Smooth muscle cell (in vitro differentiated cells): ENCODE measurements around the gene KDM4D. TPM values are rescaled to one million over a fixed set of nuclear protein-coding genes. Genes with fewer than 3 reads are reported as not detected.

ENCODE experiments used
- DNase-seq: peaks from one replicate; lab custom pipeline; 2025; ENCODE audit not compliant: unreplicated experiment; lab: John Stamatoyannopoulos, UW
- H2AFZ ChIP-seq: fragments of 200-600 bp; sonication (generic); 2 replicates; pipeline ENCODE4 v1.6.0; 2016; ENCODE audit warnings: antibody characterized with exemption, low read depth, mild to moderate bottlenecking
- H3F3A ChIP-seq: fragments of 200-600 bp; sonication (generic); 2 replicates; pipeline ENCODE4 v1.6.0; 2017; ENCODE audit warnings: antibody characterized with exemption, low read depth
- H3K27ac ChIP-seq: fragments of 200-600 bp; sonication (generic); 2 replicates; pipeline ENCODE4 v1.5.1; 2016; ENCODE audit warnings: low read depth, mild to moderate bottlenecking
- H3K27me3 ChIP-seq: fragments of 200-600 bp; sonication (generic); 2 replicates; pipeline ENCODE4 v1.6.1; 2016; ENCODE audit warnings: low read depth, mild to moderate bottlenecking
- H3K36me3 ChIP-seq: fragments of 200-600 bp; sonication (generic); 2 replicates; pipeline ENCODE4 v1.5.1; 2016; ENCODE audit warnings: low read depth
- H3K4me1 ChIP-seq: fragments of 200-600 bp; sonication (generic); 2 replicates; pipeline ENCODE4 v1.5.1; 2016; ENCODE audit warnings: low read depth
- H3K4me2 ChIP-seq: fragments of 200-600 bp; sonication (generic); 2 replicates; pipeline ENCODE4 v1.6.0; 2016; ENCODE audit warnings: mild to moderate bottlenecking
- H3K4me3 ChIP-seq: fragments of 200-600 bp; sonication (generic); 2 replicates; pipeline ENCODE4 v1.5.1; 2016; ENCODE audit warnings: mild to moderate bottlenecking
- H3K79me2 ChIP-seq: fragments of 200-600 bp; sonication (generic); 2 replicates; pipeline ENCODE4 v1.6.0; 2016; ENCODE audit warnings: low read depth, mild to moderate bottlenecking
- H3K9ac ChIP-seq: fragments of 200-600 bp; sonication (generic); 2 replicates; pipeline ENCODE4 v1.6.0; 2016; ENCODE audit warnings: low read depth
- H3K9me3 ChIP-seq: fragments of 200-600 bp; sonication (generic); replicated peaks from 2 replicates; pipeline ENCODE4 v1.5.1; 2016; ENCODE audit warnings: low read depth
- H4K20me1 ChIP-seq: fragments of 200-600 bp; sonication (generic); 2 replicates; pipeline ENCODE4 v1.6.0; 2016; ENCODE audit warnings: low read depth
- WGBS: methylation state at CpG from one replicate; pipeline ENCODE4 v1.1.7; 2016; ENCODE audit warnings: low lambda C conversion rate; 5-methylcytosine and 5-hydroxymethylcytosine counted together
- polyA plus RNA-seq: library from polyadenylated mRNA; unstranded; fragments of >200 nt; fragmentation: Nextera tagmentation; extraction: Ambion mirVana; gene quantifications from 2 replicates; pipeline ENCODE4 v1.2.1, GENCODE V29; 2016
- total RNA-seq: library from RNA; depleted of rRNA; stranded (reverse); fragments of >200 nt; gene quantifications from 2 replicates; pipeline ENCODE4 v1.2.3, GENCODE V29; 2014
- TF ChIP-seq, protein P1 (sequence below): fragments of 200-600 bp; sonication (generic); IDR thresholded peaks from 2 replicates; pipeline ENCODE4 v1.5.1; 2017; ENCODE audit warnings: borderline replicate concordance, mild to moderate bottlenecking, antibody characterized with exemption; ENCODE audit not compliant: insufficient read depth, poor library complexity, severe bottlenecking

The KDM4D gene
- total and polyA plus RNA-seq, 2 experiments from 2014 or later, result 0.63 to 1.4 TPM

DNA sequence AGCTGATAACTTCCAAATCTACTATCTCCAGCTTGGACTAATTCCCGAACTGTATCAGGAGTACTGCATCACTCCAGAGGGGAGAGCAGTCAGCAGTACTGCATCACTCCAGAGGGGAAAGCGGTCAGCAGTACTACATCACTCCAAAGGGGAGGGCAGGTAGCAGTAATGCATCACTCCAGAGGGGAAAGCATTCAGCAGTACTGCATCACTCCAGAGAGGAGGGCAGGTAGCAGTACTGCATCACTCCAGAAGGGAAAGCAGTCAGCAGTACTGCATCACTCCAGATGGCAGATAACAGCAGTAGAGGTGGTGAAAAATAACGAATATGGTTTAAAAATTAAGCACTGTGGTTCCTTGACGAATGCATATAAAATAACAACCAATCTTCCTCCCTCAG lies 8.6 kb upstream of the KDM4D start:
- Histone ChIP-seq H3F3A (peaks cover 17% of the 10 kb centered on the region), H2AFZ (no peak overlapping the region), H3K9ac (no peak overlapping the region), H3K27ac (no peak overlapping the region), H3K9me3 (no peaks in the 10 kb centered on the region), H3K27me3 (no peaks in the 10 kb centered on the region), H3K79me2 (peaks cover 19% of the 10 kb centered on the region), H3K4me2 (no peak overlapping the region), H3K36me3 (peaks cover 63% of the 10 kb centered on the region), H3K4me1 (no peaks in the 10 kb centered on the region), H3K4me3 (no peak overlapping the region), H4K20me1 (peaks cover 8% of the 10 kb centered on the region)
- no peak for DNase-seq
- WGBS, result 93% methylated on average over 4 of the region's 4 CpGs
- TF ChIP-seq, protein P1, sequence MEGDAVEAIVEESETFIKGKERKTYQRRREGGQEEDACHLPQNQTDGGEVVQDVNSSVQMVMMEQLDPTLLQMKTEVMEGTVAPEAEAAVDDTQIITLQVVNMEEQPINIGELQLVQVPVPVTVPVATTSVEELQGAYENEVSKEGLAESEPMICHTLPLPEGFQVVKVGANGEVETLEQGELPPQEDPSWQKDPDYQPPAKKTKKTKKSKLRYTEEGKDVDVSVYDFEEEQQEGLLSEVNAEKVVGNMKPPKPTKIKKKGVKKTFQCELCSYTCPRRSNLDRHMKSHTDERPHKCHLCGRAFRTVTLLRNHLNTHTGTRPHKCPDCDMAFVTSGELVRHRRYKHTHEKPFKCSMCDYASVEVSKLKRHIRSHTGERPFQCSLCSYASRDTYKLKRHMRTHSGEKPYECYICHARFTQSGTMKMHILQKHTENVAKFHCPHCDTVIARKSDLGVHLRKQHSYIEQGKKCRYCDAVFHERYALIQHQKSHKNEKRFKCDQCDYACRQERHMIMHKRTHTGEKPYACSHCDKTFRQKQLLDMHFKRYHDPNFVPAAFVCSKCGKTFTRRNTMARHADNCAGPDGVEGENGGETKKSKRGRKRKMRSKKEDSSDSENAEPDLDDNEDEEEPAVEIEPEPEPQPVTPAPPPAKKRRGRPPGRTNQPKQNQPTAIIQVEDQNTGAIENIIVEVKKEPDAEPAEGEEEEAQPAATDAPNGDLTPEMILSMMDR, result no peak

DNA sequence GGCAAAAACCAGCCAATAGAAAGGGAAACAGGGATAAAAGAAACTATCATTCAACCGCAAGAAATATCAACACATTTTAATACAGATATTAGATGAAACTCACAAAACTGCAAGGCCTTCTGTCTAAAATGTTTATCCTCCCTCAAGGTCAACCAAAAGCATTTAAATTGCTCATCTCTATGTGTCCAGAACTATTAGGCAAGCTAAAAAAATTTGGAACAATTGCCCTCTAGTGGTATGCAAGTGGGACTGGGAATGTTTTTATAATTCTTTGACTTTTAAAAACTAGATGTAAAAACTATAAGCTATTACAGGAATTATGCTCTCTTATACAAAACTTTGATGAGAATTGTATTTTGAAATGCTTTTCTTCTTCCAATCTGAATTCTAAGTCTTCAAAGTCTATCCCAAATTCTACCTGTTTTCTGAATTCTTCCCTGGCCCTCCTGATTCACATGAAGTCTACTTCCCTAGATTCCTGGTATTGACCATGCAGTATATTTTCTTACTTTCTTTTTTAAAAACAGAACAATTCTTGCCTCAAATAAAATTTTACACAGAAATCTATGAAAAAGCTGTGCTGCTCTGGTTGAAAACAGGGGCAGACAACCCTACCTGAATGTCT lies 5.1 kb upstream of the KDM4D start:
- no peaks in the 10 kb centered on the region for H3K27me3 ChIP-seq
- no peak overlapping the region for H3K4me3 ChIP-seq
- peaks cover 66% of the 10 kb centered on the region for H3K36me3 ChIP-seq
- H4K20me1 ChIP-seq, result peaks cover 8% of the 10 kb centered on the region
- TF ChIP-seq, protein P1, result peak; percentile 62
- no peak overlapping the region for H3K4me2 ChIP-seq
- H3K79me2 ChIP-seq, result peaks cover 40% of the 10 kb centered on the region
- H2AFZ ChIP-seq, result no peak overlapping the region
- no peak overlapping the region for H3K27ac ChIP-seq
- H3F3A ChIP-seq, result peaks cover 7% of the 10 kb centered on the region
- no peak overlapping the region for H3K9ac ChIP-seq
- H3K4me1 ChIP-seq, result peaks cover 12% of the 10 kb centered on the region
- no peaks in the 10 kb centered on the region for H3K9me3 ChIP-seq
- no peak for DNase-seq
- 93% methylated on average over 1 of the region's 1 CpG for WGBS

DNA sequence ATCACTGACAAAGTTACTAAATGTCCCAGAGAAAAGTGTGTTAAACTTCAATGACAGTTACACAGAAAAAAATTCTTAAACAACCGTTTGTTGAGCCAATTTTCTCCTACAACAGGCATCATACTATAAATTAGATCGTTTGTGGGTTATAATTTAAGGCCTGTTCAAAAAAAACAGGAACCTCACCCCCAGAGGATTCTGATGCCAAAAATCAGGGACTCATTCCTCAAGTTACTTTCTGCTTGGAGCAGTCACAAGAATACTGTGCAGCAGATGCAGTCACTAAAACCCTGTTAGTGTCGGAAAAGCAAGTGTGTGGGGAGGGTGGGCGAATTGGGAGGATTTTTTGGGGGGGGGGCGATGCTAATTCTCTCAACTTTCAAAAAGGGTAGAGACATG lies 810 bp upstream of the KDM4D start:
- H3K36me3 ChIP-seq, result peaks cover 34% of the 10 kb centered on the region
- H3K9me3 ChIP-seq, result no peaks in the 10 kb centered on the region
- peaks cover 6% of the 10 kb centered on the region for H4K20me1 ChIP-seq
- TF ChIP-seq, protein P1, result no peak
- H2AFZ ChIP-seq, result no peak overlapping the region
- H3K4me2 ChIP-seq, result peak overlapping the region; percentile 87
- peak overlapping the region; percentile 81 for H3K27ac ChIP-seq
- 14% methylated on average over 5 of the region's 5 CpGs for WGBS
- DNase-seq, result no peak
- H3K27me3 ChIP-seq, result no peaks in the 10 kb centered on the region
- peaks cover 6% of the 10 kb centered on the region for H3F3A ChIP-seq
- peak overlapping the region; percentile 87 for H3K4me3 ChIP-seq
- H3K4me1 ChIP-seq, result peaks cover 12% of the 10 kb centered on the region
- peak overlapping the region; percentile 93 for H3K9ac ChIP-seq
- peaks cover 35% of the 10 kb centered on the region for H3K79me2 ChIP-seq

DNA sequence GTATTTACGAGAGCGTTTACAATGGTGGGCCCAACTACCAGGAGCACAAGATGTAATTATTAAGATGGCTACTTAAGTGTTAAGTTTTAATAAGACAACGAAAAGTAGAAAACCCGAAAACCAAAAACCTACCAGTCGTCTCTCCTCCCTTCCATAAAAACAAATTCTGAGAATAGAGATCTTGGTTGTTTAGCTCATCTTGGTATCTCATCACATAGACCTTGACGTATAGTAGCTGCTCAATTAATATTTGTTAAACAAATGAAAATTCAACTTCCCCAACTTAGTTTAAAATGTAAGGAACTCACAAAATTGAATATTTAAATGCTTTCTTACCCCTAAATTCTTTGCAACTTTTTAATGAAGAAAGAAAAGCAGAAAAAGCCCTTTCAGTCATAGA lies 669 bp downstream of the KDM4D start:
- Histone ChIP-seq H3K4me2 (peak overlapping the region; percentile 87), H4K20me1 (no peaks in the 10 kb centered on the region), H3K9me3 (no peaks in the 10 kb centered on the region), H3K4me1 (peaks cover 12% of the 10 kb centered on the region), H3K4me3 (peak overlapping the region; percentile 87), H3K36me3 (peaks cover 22% of the 10 kb centered on the region), H3F3A (no peaks in the 10 kb centered on the region), H3K27me3 (no peaks in the 10 kb centered on the region), H3K9ac (peak overlapping the region; percentile 93), H3K79me2 (peaks cover 24% of the 10 kb centered on the region), H3K27ac (no peak overlapping the region), H2AFZ (peak overlapping the region; percentile 99)
- no peak for DNase-seq
- TF ChIP-seq, protein P1, result no peak
- 48% methylated on average over 6 of the region's 6 CpGs for WGBS
